Vagina (tissue), 2 donors: ENCODE measurements around the gene ARHGEF12. TPM values are rescaled to one million over a fixed set of nuclear protein-coding genes. Genes with fewer than 3 reads are reported as not detected.

Experiments
- DNase-seq, 2 donors: peaks; one replicate each; pipeline ENCODE4 v3.0.0-alpha.2; 2017; ENCODE audit errors: extremely low spot score in 2 of 2
- H3K27ac ChIP-seq: fragments of 200-600 bp; sonication (generic); one replicate; pipeline ENCODE4 v1.5.1; 2019
- H3K27me3 ChIP-seq: fragments of 200-600 bp; sonication (generic); one replicate; pipeline ENCODE4 v1.5.1; 2019
- H3K36me3 ChIP-seq, 2 donors: fragments of 200-600 bp; sonication (generic); one replicate each; pipeline ENCODE4 v1.5.1; 2017 to 2019
- H3K4me1 ChIP-seq: fragments of 200-600 bp; sonication (generic); one replicate; pipeline ENCODE4 v1.5.1; 2019
- H3K4me3 ChIP-seq, 2 donors: fragments of 200-600 bp; sonication (generic); 1 replicate in 1 of 2; 2 replicates in 1 of 2; pipeline ENCODE4 v1.5.1; 2016 to 2019
- H3K9me3 ChIP-seq: fragments of 200-600 bp; sonication (generic); one replicate; pipeline ENCODE4 v1.5.1; 2019
- POLR2A ChIP-seq, 2 donors: fragments of 450-650 bp; IDR thresholded peaks; one replicate each; pipeline ENCODE4 v1.6.1; 2017; ENCODE audit warnings: antibody characterized with exemption in 2 of 2, mild to moderate bottlenecking in 2 of 2, moderate library complexity in 2 of 2
- POLR2AphosphoS5 ChIP-seq, 2 donors: sonication (generic); formaldehyde crosslinking; IDR thresholded peaks; one replicate each; pipeline ENCODE4 v1.9.0; 2017; ENCODE audit warnings: antibody characterized with exemption in 2 of 2, mild to moderate bottlenecking in 2 of 2, low read depth in 1 of 2; ENCODE audit not compliant: insufficient read depth in 1 of 2
- intact Hi-C: fragments of 100-400 bp; cut with DNase I; formaldehyde crosslinking; loops from one replicate; pipeline ENCODE4 v1.15.1; 2023
- total RNA-seq: library from RNA; depleted of rRNA; stranded (reverse); fragments of >200 nt; gene quantifications from one replicate; pipeline ENCODE4 v1.2.3, GENCODE V29; 2016
- TF ChIP-seq, protein P1 (sequence below), 3 experiments: fragments of 450-650 bp in 2 of 3; fragments of 200-600 bp in 1 of 3; sonication (generic) in 1 of 3; IDR thresholded peaks; one replicate each; pipeline ENCODE4 v1.5.1; 2017 to 2019; ENCODE audit warnings: antibody characterized with exemption in 3 of 3, mild to moderate bottlenecking in 2 of 3, moderate library complexity in 2 of 3

Gene ARHGEF12
- total RNA-seq, 1 donor from 2014 or later, result 106 TPM

DNA sequence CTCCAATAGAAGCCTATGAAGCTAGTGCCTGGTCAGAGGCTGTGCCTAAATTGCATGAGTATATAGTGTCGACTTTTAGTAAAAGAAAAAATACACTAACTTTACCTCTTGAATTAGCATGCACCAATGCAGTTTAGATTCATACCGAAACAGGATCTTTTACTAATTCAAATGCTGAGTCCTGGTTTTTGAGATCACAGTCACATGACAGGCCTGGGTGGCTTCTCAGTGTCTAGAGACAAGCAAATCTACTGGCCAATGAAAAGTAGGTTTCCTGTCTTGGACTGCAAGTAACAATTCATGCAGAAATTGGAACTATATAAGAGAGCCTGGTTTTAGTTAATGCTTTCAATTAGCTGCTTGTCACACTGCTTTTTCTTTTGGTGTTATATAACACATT, 7.2 kb downstream of the ARHGEF12 start:
- H3K4me3 ChIP-seq, result no peak overlapping the region
- DNase-seq, result no peak
- no peak for TF ChIP-seq POLR2AphosphoS5 (IDR thresholded peaks at IDR 0.05; ENCODE audit: insufficient read depth in 1 of 2, low read depth in 1 of 2)
- no peak overlapping the region for H3K27ac ChIP-seq
- peaks cover 92% of the 10 kb centered on the region for H3K4me1 ChIP-seq
- H3K9me3 ChIP-seq, result no peaks in the 10 kb centered on the region
- intact Hi-C loops, result no loop called here
- no peaks in the 10 kb centered on the region for H3K27me3 ChIP-seq
- no peaks in the 10 kb centered on the region for H3K36me3 ChIP-seq

DNA sequence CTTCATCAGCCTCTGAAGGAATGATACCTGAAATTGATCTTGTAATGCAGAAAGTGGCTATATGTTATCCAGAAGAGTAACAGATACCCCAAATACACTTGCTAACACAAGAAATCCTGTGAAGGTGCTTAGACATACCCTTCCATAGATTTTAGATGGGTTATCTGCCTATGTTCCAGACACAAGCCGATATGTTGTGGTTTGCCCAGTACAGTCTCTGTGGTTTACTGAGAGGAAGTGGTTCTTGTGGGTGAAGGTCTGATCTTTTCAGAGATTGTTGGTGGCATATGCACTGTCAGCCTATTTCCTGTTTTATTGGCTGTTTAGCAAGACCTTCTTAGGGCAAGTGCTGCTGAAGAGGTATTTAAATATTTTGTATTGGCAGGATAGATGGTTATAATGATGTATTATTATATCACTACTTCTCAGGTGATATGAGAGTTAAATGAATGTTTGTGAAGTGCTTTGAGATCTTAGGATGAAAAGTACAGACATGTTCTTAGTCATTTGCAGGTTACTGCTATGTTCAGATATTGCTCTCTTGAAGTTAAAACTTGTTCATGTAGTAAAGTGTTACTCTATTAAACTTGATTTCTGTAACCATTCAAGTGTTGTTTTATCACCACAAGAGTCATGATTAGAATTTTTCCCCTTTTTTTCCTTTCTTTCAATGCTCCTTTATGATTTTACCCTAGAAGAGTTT, 8.2 kb downstream of the ARHGEF12 start:
- TF ChIP-seq, protein P1, sequence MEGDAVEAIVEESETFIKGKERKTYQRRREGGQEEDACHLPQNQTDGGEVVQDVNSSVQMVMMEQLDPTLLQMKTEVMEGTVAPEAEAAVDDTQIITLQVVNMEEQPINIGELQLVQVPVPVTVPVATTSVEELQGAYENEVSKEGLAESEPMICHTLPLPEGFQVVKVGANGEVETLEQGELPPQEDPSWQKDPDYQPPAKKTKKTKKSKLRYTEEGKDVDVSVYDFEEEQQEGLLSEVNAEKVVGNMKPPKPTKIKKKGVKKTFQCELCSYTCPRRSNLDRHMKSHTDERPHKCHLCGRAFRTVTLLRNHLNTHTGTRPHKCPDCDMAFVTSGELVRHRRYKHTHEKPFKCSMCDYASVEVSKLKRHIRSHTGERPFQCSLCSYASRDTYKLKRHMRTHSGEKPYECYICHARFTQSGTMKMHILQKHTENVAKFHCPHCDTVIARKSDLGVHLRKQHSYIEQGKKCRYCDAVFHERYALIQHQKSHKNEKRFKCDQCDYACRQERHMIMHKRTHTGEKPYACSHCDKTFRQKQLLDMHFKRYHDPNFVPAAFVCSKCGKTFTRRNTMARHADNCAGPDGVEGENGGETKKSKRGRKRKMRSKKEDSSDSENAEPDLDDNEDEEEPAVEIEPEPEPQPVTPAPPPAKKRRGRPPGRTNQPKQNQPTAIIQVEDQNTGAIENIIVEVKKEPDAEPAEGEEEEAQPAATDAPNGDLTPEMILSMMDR (IDR thresholded peaks at IDR 0.05), result no peak
- TF ChIP-seq POLR2AphosphoS5 (IDR thresholded peaks at IDR 0.05; ENCODE audit: insufficient read depth in 1 of 2, low read depth in 1 of 2) (no peak), POLR2A (IDR thresholded peaks at IDR 0.05) (no peak)
- H3K27ac ChIP-seq, result no peak overlapping the region
- DNase-seq, result no peak
- no peak overlapping the region for H3K4me3 ChIP-seq
- H3K27me3 ChIP-seq, result no peaks in the 10 kb centered on the region
- H3K36me3 ChIP-seq, result no peaks in the 10 kb centered on the region
- no peaks in the 10 kb centered on the region for H3K9me3 ChIP-seq
- intact Hi-C loops, result no loop called here
- H3K4me1 ChIP-seq, result peaks cover 93% of the 10 kb centered on the region

DNA sequence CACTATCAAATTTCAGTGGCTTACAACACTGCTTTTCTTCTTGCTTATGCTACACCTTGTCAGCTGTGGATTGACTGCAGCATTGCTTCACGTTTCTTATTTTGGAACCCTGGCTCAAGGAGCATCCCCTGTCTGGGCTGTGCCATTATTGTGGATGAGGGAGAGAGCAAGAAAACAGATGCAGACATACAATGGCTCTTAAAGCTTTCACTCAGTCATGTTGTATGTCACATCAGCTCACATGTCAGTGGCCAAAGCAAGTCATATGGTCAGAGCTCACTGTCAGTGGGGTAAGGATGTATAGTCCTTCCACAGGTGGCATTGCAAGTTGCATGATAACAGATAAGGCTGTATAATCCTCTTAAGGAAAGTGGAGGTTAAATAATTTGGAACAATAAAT, 10.0 kb downstream of the ARHGEF12 start:
- H3K36me3 ChIP-seq, result no peaks in the 10 kb centered on the region
- no peak overlapping the region for H3K4me3 ChIP-seq
- peaks cover 77% of the 10 kb centered on the region for H3K4me1 ChIP-seq
- no peaks in the 10 kb centered on the region for H3K27me3 ChIP-seq
- TF ChIP-seq POLR2AphosphoS5 (IDR thresholded peaks at IDR 0.05; ENCODE audit: insufficient read depth in 1 of 2, low read depth in 1 of 2), result no peak
- TF ChIP-seq, protein P1 (IDR thresholded peaks at IDR 0.05), result no peak
- no peak for TF ChIP-seq POLR2A (IDR thresholded peaks at IDR 0.05)
- peak overlapping the region; percentile 30 for H3K27ac ChIP-seq
- intact Hi-C loops, result no loop called here
- DNase-seq, result no peak
- H3K9me3 ChIP-seq, result no peaks in the 10 kb centered on the region

DNA sequence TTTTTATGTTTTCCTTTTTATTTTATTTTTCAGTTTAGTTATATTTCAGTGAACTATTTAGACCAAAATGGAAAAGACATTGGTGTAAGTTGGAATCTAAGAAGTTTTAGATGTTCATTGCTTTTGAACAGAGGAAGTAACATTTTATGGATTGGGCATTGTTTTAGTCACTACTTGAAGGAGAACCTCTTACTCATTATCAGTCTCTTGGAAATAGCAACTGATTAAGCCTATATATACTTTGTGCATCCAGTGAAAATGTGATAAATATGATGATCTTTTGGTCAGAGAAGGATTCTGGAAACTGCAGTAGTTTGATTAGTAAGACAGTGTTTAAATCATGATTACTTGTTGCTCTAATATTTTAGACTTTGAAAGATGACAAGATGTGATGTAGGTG, 14.4 kb downstream of the ARHGEF12 start:
- TF ChIP-seq POLR2AphosphoS5 (IDR thresholded peaks at IDR 0.05; ENCODE audit: insufficient read depth in 1 of 2, low read depth in 1 of 2) (no peak), POLR2A (IDR thresholded peaks at IDR 0.05) (no peak)
- TF ChIP-seq, protein P1 (IDR thresholded peaks at IDR 0.05), result no peak
- H3K27me3 ChIP-seq, result no peaks in the 10 kb centered on the region
- H3K9me3 ChIP-seq, result no peaks in the 10 kb centered on the region
- intact Hi-C loops, result no loop called here
- no peak overlapping the region for H3K27ac ChIP-seq
- H3K4me3 ChIP-seq, result no peak overlapping the region
- H3K36me3 ChIP-seq, result no peaks in the 10 kb centered on the region
- peaks cover 44% of the 10 kb centered on the region for H3K4me1 ChIP-seq
- no peak for DNase-seq

DNA sequence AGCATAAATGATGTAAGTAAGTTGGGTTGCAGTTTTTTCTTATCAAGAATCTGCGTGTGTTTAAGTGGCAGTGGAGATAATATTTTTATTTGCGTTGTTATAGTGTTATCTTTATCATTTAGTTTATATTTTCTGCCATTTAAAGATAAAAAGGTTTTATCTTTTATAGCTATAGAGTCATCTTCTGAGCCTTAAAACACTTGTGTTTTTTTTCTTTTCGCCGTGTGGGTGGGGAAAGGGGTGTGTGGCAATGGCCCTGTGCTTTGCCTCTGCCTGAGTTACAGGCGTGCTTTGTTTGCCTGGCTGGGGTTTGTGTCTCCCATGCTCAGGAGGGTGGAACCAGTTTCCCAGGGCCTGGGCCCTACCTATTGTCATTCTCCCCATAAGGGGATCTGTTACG, 16.2 kb downstream of the ARHGEF12 start:
- intact Hi-C loops, result no loop called here
- H3K27ac ChIP-seq, result no peak overlapping the region

More for the DNA sequence above, 16.2 kb downstream of the ARHGEF12 start:
- peaks cover 43% of the 10 kb centered on the region for H3K4me1 ChIP-seq
- no peaks in the 10 kb centered on the region for H3K27me3 ChIP-seq
- no peaks in the 10 kb centered on the region for H3K9me3 ChIP-seq
- no peaks in the 10 kb centered on the region for H3K36me3 ChIP-seq
- H3K4me3 ChIP-seq, result no peak overlapping the region
- no peak for DNase-seq
- TF ChIP-seq POLR2A (IDR thresholded peaks at IDR 0.05) (no peak), POLR2AphosphoS5 (IDR thresholded peaks at IDR 0.05; ENCODE audit: insufficient read depth in 1 of 2, low read depth in 1 of 2) (no peak)
- TF ChIP-seq, protein P1 (IDR thresholded peaks at IDR 0.05), result no peak
